GM12878 (cell line): ENCODE results near the gene PSMB10. TPM values are rescaled to one million over a fixed set of nuclear protein-coding genes. Genes with fewer than 3 reads are reported as not detected.

ENCODE experiments used
- ATAC-seq: fragments of 200-7000 bp; cut with Tn5 transposase; 3 replicates; pipeline ENCODE4 v1.9.1; 2020; ENCODE audit warnings: mild to moderate bottlenecking, moderate library complexity
- BruUV-seq: library from RNA; stranded (reverse); fragments of 400-500 nt; replicated peaks from 2 replicates; lab custom pipeline; 2021; lab: Mats Ljungman, UMichigan
- CTCF ChIA-PET: fragments of 300-600 bp; sonication (Branson Sonifier 250); formaldehyde crosslinking; extraction: SDS; loops from one replicate; lab custom pipeline; 2021; ENCODE audit warnings: inconsistent platforms; lab: Yijun Ruan, JAX
- POLR2A ChIA-PET: fragments of 350-600 bp; formaldehyde crosslinking; extraction: SDS; loops from one replicate; lab custom pipeline; 2021; ENCODE audit warnings: inconsistent platforms; lab: Charles Lee
- RAD21 ChIA-PET: fragments of 300-600 bp; sonication (Branson Sonifier 250); formaldehyde crosslinking; loops from one replicate; lab custom pipeline; 2023; ENCODE audit warnings: antibody characterized with exemption; ENCODE audit not compliant: unreplicated experiment; lab: Charles Lee
- SMC1A ChIA-PET: fragments of 300-600 bp; sonication (Branson Sonifier 250); formaldehyde crosslinking; loops from one replicate; lab custom pipeline; 2023; ENCODE audit not compliant: unreplicated experiment, uncharacterized antibody; lab: Charles Lee
- DNase-seq: peaks from one replicate; pipeline ENCODE4 v3.0.0-alpha.2; 2011; ENCODE audit warnings: low read depth, low spot score
- FAIRE-seq: peaks from 3 replicates; lab custom pipeline; 2011; peaks lifted over from hg19 to GRCh38; lab: Jason Lieb, UNC
- H2AFZ ChIP-seq: 2 replicates; pipeline ENCODE4 v1.6.0; 2011; ENCODE audit warnings: low read depth, low read length, control low read depth; ENCODE audit not compliant: control insufficient read depth
- H3K27ac ChIP-seq: 2 replicates; pipeline ENCODE4 v1.5.1; 2011; ENCODE audit warnings: control low read depth; ENCODE audit not compliant: control insufficient read depth, insufficient read depth
- H3K27me3 ChIP-seq, 2 experiments: replicated peaks in 1 of 2; 2 replicates each; pipeline versions ENCODE4 v1.6.0 to v1.6.1; 2011; ENCODE audit warnings: low read length in 1 of 2; ENCODE audit not compliant: control insufficient read depth in 2 of 2, insufficient read depth in 2 of 2
- H3K36me3 ChIP-seq, 2 experiments: 2 replicates each; pipeline ENCODE4 v1.5.1; 2011; ENCODE audit warnings: low read length in 1 of 2; ENCODE audit not compliant: control insufficient read depth in 2 of 2, insufficient read depth in 2 of 2
- H3K4me1 ChIP-seq: 2 replicates; pipeline ENCODE4 v1.6.1; 2011; ENCODE audit warnings: mild to moderate bottlenecking, low read length, moderate library complexity, mixed read lengths; ENCODE audit not compliant: control insufficient read depth, insufficient read depth
- H3K4me2 ChIP-seq: 2 replicates; pipeline ENCODE4 v1.6.0; 2011; ENCODE audit warnings: control low read depth; ENCODE audit not compliant: control insufficient read depth, insufficient read depth
- H3K4me3 ChIP-seq: fragments of 200-600 bp; sonication (generic); 2 replicates; pipeline ENCODE4 v1.5.1; 2016
- H3K79me2 ChIP-seq: 2 replicates; pipeline ENCODE4 v1.6.0; 2011; ENCODE audit warnings: low read length; ENCODE audit not compliant: control insufficient read depth, insufficient read depth
- H3K9ac ChIP-seq: 2 replicates; pipeline ENCODE4 v1.8.0; 2011; ENCODE audit warnings: low read length, control low read depth, mixed read lengths; ENCODE audit not compliant: control insufficient read depth, insufficient read depth
- H3K9me3 ChIP-seq: replicated peaks from 3 replicates; pipeline ENCODE4 v1.5.1; 2011; ENCODE audit warnings: mild to moderate bottlenecking, low read length; ENCODE audit not compliant: control insufficient read depth, insufficient read depth
- H4K20me1 ChIP-seq: 2 replicates; pipeline ENCODE4 v1.6.0; 2011; ENCODE audit not compliant: control insufficient read depth, insufficient read depth
- EED ChIP-seq: sonication (generic); IDR thresholded peaks from 2 replicates; pipeline ENCODE4 v1.6.1; 2016; ENCODE audit warnings: antibody characterized with exemption, low read depth
- IKZF1 ChIP-seq: fragments of 450-650 bp; conservative IDR thresholded peaks from 2 replicates; pipeline ENCODE4 v1.6.1; 2017; ENCODE audit warnings: antibody characterized with exemption, mild to moderate bottlenecking
- NR2C2 ChIP-seq: IDR thresholded peaks from 2 replicates; pipeline ENCODE4 v1.6.1; 2011; ENCODE audit warnings: borderline replicate concordance, low read depth; ENCODE audit not compliant: control insufficient read depth, insufficient read length
- PAX5 ChIP-seq: IDR thresholded peaks from 2 replicates; pipeline ENCODE4 v1.6.1; 2011; ENCODE audit warnings: low read depth, low read length, borderline replicate concordance
- POU2F2 ChIP-seq: IDR thresholded peaks from 3 replicates; pipeline ENCODE4 v1.6.1; 2011; ENCODE audit warnings: low read depth, mild to moderate bottlenecking, low read length, borderline replicate concordance
- RAD51 ChIP-seq: fragments of 450-650 bp; IDR thresholded peaks from 2 replicates; pipeline ENCODE4 v1.6.1; 2016; ENCODE audit warnings: moderate library complexity, mild to moderate bottlenecking, inconsistent platforms
- YY1 ChIP-seq: IDR thresholded peaks from 2 replicates; pipeline ENCODE4 v1.6.1; 2011; ENCODE audit warnings: low read depth, mild to moderate bottlenecking, low read length
- WGBS: methylation state at CpG from one replicate; pipeline ENCODE4 v1.1.6; 2016; ENCODE audit warnings: low lambda C conversion rate; ENCODE audit not compliant: insufficient replicate concordance, insufficient coverage; ENCODE audit errors: missing lambda C conversion rate; 5-methylcytosine and 5-hydroxymethylcytosine counted together
- in situ Hi-C: fragments of 300-500 bp; cut with MboI; formaldehyde crosslinking; loops from 9 replicates; pipeline ENCODE4 v1.14.3; 2018; ENCODE audit warnings: mixed read lengths
- intact Hi-C: fragments of 100-400 bp; cut with micrococcal nuclease; formaldehyde crosslinking; loops from one replicate; pipeline ENCODE4 v1.14.2; 2022; ENCODE audit not compliant: unreplicated experiment
- polyA plus RNA-seq, 11 experiments: library from polyadenylated mRNA; depleted of rRNA in 4 of 11; unstranded in 6 of 11; stranded (reverse) in 5 of 11; fragments of >200 nt; fragmentation: Nextera tagmentation in 4 of 11; fragmentation: Illumina TruSeq in 1 of 11; extraction: Ambion mirVana in 4 of 11; extraction: Trizol in 1 of 11; gene quantifications; 1 replicate in 1 of 11; 2 replicates in 10 of 11; pipeline versions ENCODE4 v1.2.1 to v1.2.3, GENCODE V29; 2011 to 2016; ENCODE audit warnings: inconsistent platforms in 2 of 11, missing spikeins in 2 of 11, low read depth in 1 of 11
- total RNA-seq, 4 experiments: library from RNA; depleted of rRNA in 3 of 4; stranded (reverse); fragments of >200 nt in 3 of 4; fragmentation: Illumina TruSeq in 1 of 4; extraction: Trizol in 1 of 4; gene quantifications; 2 replicates each; pipeline versions ENCODE4 v1.2.1 to v1.2.3, GENCODE V29; 2013 to 2021
- TF ChIP-seq, protein P1 (sequence below): fragments of 450-650 bp; formaldehyde crosslinking; IDR thresholded peaks from 2 replicates; pipeline ENCODE4 v1.4.0; 2022; ENCODE audit warnings: mild to moderate bottlenecking, moderate library complexity
- TF ChIP-seq, protein P2 (sequence below): IDR thresholded peaks from 2 replicates; pipeline ENCODE4 v1.6.1; 2011; ENCODE audit warnings: mild to moderate bottlenecking, low read depth, low read length, moderate library complexity; ENCODE audit not compliant: insufficient replicate concordance

The PSMB10 gene
- total and polyA plus RNA-seq, 10 of the 15 experiments (the other 5 are each of a cell fraction or from before 2014, with no cell fraction given) = 24.1 to 308 (median 151) TPM

DNA sequence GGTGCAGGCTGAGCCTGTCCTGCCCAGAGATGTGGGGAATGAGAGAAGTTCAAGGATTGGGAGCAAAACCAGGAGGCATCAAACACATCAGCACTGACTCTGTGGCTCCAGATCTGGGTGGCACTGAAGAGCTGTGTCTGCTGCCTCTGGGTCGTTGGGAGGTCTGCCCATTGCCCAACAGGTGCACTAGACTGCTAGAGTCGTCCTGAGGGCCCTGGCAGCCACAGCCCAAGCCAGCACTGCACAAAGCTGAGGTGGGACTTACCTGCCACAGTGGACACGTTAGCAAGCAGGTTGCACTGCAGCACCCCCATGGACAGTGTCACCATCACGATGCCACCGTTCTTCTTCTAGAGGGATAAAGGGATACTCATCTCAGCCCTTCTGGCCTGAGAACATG, 40.4 kb upstream of the PSMB10 start:
- CTCF ChIA-PET = interaction anchor here (1.2 kb wide), 1 partner anchor 15 kb away, joined by 3 read pairs; no protein-coding TSS in a partner anchor

DNA sequence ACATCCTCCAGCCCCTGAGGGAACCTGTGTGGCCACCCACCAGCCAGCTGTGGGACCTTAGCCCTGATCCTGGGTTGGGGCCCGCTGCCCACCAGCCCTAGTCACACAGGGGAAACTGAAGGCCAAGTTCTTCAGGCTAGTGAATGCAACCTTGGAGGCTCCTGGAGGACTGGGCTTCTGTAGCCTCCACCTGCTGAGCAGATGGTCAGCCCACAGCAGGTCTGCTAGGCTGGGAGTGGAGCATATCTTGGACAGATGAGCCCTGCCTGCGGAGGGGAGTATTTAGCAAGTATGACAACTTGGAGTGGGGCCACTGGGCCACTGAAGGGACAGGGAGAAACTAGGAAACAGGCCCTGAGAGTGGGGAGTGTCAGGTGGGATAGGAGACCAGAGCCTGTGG, 39.6 kb upstream of the PSMB10 start:
- H3K4me3 ChIP-seq = no peak overlapping the region
- ATAC-seq = no peak
- peaks cover 22% of the 10 kb centered on the region for H3K4me1 ChIP-seq
- ChIA-PET POLR2A (interaction anchor here (1.6 kb wide), 1 partner anchor 11 kb away, joined by 5 read pairs; no protein-coding TSS in a partner anchor), SMC1A (interaction anchor here (1.4 kb wide), 1 partner anchor 11 kb away, joined by 7 read pairs; no protein-coding TSS in a partner anchor), RAD21 (no interaction called here), CTCF (interaction anchor here (1.0 to 1.2 kb wide), 2 partner anchors 16 to 37 kb away, joined by 3 to 4 read pairs; no protein-coding TSS in a partner anchor)
- H3K27me3 ChIP-seq = no peaks in the 10 kb centered on the region; a peak in 1 of 4 replicates
- WGBS = 93% methylated on average over 2 of the region's 2 CpGs
- no TSS peak for BruUV-seq
- no peaks in the 10 kb centered on the region for H3K9me3 ChIP-seq
- in situ Hi-C loops (no loop called here), intact Hi-C loops (no loop called here)
- H4K20me1 ChIP-seq = no peaks in the 10 kb centered on the region
- H3K36me3 ChIP-seq = no peaks in the 10 kb centered on the region
- H3K27ac ChIP-seq = no peak overlapping the region
- TF ChIP-seq NR2C2 (peak; percentile 15), RAD51 (no peak), IKZF1 (no peak)
- TF ChIP-seq, protein P1, sequence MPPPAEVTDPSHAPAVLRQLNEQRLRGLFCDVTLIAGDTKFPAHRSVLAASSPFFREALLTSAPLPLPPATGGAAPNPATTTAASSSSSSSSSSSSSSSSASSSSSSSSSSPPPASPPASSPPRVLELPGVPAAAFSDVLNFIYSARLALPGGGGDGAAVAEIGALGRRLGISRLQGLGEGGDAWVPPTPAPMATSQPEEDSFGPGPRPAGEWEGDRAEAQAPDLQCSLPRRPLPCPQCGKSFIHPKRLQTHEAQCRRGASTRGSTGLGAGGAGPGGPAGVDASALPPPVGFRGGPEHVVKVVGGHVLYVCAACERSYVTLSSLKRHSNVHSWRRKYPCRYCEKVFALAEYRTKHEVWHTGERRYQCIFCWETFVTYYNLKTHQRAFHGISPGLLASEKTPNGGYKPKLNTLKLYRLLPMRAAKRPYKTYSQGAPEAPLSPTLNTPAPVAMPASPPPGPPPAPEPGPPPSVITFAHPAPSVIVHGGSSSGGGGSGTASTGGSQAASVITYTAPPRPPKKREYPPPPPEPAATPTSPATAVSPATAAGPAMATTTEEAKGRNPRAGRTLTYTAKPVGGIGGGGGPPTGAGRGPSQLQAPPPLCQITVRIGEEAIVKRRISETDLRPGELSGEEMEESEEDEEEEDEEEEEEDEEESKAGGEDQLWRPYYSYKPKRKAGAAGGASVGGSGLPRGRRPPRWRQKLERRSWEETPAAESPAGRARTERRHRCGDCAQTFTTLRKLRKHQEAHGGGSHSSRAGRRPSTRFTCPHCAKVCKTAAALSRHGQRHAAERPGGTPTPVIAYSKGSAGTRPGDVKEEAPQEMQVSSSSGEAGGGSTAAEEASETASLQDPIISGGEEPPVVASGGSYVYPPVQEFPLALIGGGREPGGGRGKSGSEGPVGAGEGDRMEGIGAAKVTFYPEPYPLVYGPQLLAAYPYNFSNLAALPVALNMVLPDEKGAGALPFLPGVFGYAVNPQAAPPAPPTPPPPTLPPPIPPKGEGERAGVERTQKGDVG = no peak
- H3K4me2 ChIP-seq = no peak overlapping the region; the same call in 1 of the 2 replicates
- H3K9ac ChIP-seq = no peak overlapping the region
- no peak for FAIRE-seq
- no peak for DNase-seq
- H3K79me2 ChIP-seq = no peaks in the 10 kb centered on the region
- no peak overlapping the region for H2AFZ ChIP-seq

More for the DNA sequence above, 40.4 kb upstream of the PSMB10 start:
- 47% methylated on average over 5 of the region's 5 CpGs for WGBS
- Histone ChIP-seq H3K27me3 (no peaks in the 10 kb centered on the region; a peak in 1 of 4 replicates), H3K27ac (no peak overlapping the region), H3K9me3 (no peaks in the 10 kb centered on the region), H3K79me2 (no peaks in the 10 kb centered on the region), H3K4me1 (peaks cover 22% of the 10 kb centered on the region), H3K4me2 (no peak overlapping the region), H4K20me1 (no peaks in the 10 kb centered on the region), H3K9ac (no peak overlapping the region), H3K36me3 (no peaks in the 10 kb centered on the region), H3K4me3 (no peak overlapping the region), H2AFZ (no peak overlapping the region)
- POLR2A ChIA-PET = interaction anchor here (1.6 kb wide), 1 partner anchor 12 kb away, joined by 5 read pairs; no protein-coding TSS in a partner anchor
- in situ Hi-C loops = no loop called here
- FAIRE-seq (no peak), DNase-seq (no peak), ATAC-seq (no peak)
- no TSS peak for BruUV-seq
- intact Hi-C loops = no loop called here
- RAD21 ChIA-PET = no interaction called here
- SMC1A ChIA-PET = interaction anchor here (1.2 kb wide), 1 partner anchor 15 kb away, joined by 3 read pairs; no protein-coding TSS in a partner anchor
- TF ChIP-seq YY1 = no peak
- TF ChIP-seq EED = no peak
- TF ChIP-seq, protein P2, sequence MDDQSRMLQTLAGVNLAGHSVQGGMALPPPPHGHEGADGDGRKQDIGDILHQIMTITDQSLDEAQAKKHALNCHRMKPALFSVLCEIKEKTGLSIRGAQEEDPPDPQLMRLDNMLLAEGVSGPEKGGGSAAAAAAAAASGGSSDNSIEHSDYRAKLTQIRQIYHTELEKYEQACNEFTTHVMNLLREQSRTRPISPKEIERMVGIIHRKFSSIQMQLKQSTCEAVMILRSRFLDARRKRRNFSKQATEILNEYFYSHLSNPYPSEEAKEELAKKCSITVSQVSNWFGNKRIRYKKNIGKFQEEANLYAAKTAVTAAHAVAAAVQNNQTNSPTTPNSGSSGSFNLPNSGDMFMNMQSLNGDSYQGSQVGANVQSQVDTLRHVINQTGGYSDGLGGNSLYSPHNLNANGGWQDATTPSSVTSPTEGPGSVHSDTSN = no peak
- no peak for TF ChIP-seq PAX5
- TF ChIP-seq POU2F2 = no peak
